Measurements from ENCODE around the gene ZBTB39.

DNA sequence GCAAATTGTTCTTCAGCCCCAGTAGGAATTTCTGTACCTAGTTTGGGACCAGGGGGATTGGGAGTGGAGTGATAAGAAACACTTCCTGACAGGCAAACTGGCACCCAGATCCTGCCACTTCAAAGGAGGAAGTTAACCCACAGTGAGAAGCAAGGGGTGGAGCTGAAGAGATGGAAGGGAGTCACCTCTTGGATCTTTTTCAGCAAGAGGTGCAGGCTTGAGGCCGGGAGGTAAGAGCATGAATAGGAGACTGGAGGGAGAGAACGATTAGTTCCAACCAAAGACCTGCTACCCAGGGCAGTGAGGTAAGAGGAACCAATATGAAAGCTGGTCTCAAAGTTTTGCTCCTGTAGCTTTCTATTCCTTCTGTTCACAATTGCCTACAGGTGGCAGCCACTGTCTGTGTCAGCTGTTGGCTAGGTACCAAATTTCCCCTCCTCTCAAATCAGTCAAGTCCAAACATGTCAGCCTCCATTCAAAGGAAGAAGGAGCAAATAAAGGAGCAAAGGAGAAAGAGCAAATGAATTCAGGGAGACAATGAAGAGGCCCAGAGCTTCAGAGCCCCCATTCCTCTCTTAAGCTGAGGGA, 24.9 kb upstream of the ZBTB39 start:
- TF ChIP-seq POLR2A (IDR thresholded peaks at IDR 0.05; ENCODE audit: extremely low read depth, insufficient read length) (no peak), CTCF (IDR thresholded peaks at IDR 0.05; ENCODE audit: low read depth, low read length) (no peak), MAX (IDR thresholded peaks at IDR 0.05; ENCODE audit: low read depth, low read length) (no peak)

Data from NB4 (cell line).